Ureter (tissue), 1 donor: Measurements from ENCODE around the gene ALK. TPM values are rescaled to one million over a fixed set of nuclear protein-coding genes. Genes with fewer than 3 reads are reported as not detected.

ENCODE experiments used
- DNase-seq: peaks from one replicate; pipeline ENCODE4 v3.0.0-alpha.2; 2020; ENCODE audit warnings: low spot score
- total RNA-seq: library from RNA; stranded (reverse); gene quantifications from one replicate; pipeline ENCODE4 v1.2.4, GENCODE V29; 2023
- donor health status: DM: yes; HTN: yes; CAD: no.

The ALK gene
- total RNA-seq, 1 donor from 2014 or later: 0.36 TPM

DNA sequence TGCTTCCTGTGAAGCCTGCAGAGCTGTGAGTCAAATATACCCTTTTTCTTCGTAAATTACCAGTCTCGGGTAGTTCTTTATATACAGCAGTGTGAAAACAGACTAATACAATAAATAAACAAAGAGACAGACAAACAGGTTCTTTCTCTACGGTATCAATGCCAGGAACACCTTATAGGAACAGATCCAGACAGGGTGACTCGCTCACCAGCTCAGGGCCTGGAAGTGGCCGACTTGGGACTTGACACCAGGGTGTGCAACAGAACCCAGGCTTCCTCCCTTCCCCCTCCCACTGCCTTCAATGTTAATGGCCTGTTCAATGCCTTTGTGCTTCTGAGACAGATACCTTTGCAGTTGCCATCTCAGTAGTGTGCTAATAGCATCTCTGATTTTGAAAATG is 309.5 kb downstream of the ALK start:
- DNase-seq: no peak

DNA sequence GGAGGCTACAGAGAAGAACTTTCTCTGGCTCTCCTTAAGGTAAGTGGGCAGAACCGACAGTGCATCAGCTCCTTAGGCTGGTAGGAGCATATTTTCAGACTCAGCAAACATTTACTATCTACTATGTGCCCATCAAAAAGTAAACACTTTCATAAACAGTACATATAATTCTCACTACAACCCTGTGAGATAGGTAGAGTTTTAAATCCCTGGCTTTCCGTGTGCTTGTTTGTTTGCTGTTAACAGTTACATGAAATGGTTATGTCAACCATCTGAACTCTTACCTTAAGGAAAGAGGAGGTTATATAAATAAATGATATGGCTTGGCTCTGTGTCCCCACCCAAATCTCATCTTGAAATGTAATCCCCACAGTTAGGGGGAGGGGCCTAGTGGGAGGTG is 310.1 kb downstream of the ALK start:
- DNase-seq: no peak

- DNase-seq: no peak
Measured at GRCh38 chr2:29610569-29610968, 310.8 kb downstream of the ALK start.

DNA sequence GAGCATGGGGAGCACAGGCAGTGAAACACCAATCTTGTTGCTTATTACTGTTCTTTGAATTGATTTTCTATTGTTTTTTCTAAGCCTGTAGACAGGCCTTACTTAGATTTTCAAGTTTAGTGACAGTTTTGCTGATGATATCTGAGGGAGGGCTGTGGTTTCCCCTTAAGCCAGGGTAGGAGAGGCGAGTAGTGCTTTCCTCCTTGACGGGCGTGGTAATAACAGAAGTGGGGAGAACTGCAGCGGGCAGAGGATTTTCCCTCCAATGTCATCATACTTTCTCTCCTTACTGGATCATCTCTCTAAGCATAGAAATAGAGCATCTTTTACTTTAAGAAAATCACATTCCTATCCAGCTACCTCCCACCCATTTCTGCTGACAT is 314.4 kb downstream of the ALK start:
- no peak for DNase-seq

GRCh38 chr2:29606104-29607037 is 315.0 kb downstream of the ALK start:
- no peak for DNase-seq

- no peak for DNase-seq
Measured at GRCh38 chr2:29603341-29603740, 318.0 kb downstream of the ALK start.

DNA sequence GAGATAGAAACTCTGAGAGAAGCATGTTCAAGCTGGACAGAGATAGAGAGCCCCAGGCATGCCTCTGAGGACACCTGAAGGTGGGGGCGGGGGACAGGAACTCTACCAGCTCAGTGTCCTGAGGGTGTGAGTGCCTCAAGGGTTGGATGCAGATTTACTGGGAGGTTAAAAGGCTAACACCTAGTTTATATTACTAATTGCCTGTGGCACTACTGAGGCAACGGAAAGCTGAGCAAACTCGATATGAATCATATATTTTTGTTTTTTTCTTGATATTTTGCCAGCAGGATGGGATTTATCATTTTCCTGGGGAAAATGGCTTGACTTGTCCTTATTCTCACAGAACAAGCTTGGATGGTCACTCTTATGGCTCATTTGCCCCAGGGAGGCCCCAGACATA is 319.5 kb downstream of the ALK start:
- no peak for DNase-seq

DNA sequence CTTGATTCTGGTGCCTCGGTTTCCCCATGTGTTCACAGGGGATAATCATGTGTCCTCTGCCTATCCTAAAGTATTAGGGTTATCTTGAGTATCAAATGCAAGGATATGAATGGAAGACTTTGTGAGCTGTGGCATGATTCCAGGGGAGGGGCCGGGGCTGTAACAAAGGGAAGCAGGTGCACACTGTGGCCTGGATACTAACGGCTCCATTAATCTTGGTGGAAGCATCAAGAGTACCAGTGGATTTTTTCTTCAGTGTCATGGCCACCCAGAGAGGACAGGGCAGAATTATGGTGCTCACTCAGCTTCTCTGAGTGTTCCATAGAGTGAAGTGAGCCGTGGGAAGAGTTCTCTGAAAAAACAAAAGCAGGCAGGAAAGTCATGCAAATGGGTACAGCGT is 320.1 kb downstream of the ALK start:
- no peak for DNase-seq

- DNase-seq: no peak
Measured at GRCh38 chr2:29599946-29600345, 321.4 kb downstream of the ALK start.

DNA sequence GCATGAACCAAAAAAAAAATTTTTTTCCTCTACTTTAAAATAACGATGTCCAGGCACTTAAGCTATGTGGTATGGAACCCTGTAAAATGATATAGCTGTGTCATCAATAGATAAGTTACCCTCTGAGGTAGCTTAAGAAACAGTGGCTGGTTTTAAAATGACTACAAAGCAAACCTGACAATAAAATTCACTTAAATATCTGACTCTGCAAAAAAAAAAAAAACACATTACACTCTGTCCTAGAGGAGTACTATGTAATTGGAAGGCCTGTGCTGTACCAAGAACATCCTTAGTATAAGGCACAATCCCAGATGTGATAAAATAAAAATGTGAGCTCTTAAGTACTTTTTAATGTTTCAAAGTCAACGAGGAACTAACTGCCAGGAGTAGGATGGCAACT is 322.4 kb downstream of the ALK start:
- no peak for DNase-seq

GRCh38 chr2:29597035-29597434 is 324.4 kb downstream of the ALK start:
- DNase-seq: no peak

DNA sequence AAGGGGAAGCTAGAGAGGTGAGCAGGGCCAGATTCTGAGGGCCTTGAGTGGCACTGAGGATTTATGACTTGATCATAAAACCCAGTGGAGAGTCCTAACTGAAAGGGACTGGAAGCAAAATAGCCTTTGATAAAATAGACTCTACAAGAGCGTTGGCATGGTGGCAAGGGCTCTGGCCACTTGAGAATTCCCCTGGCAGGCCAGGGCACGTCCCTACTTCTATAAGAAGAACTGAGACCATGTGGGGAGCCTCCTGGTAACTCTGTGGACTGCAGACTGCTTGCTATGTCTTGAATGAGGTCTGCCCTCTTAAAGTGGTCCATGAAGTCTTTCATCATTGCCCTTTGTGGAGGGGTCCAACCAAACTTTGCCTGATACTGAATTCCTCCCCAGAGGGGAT is 324.8 kb downstream of the ALK start:
- no peak for DNase-seq

- no peak for DNase-seq
Measured at GRCh38 chr2:29591600-29591999, 329.8 kb downstream of the ALK start.

- no peak for DNase-seq
Measured at GRCh38 chr2:29590211-29590610, 331.2 kb downstream of the ALK start.

DNA sequence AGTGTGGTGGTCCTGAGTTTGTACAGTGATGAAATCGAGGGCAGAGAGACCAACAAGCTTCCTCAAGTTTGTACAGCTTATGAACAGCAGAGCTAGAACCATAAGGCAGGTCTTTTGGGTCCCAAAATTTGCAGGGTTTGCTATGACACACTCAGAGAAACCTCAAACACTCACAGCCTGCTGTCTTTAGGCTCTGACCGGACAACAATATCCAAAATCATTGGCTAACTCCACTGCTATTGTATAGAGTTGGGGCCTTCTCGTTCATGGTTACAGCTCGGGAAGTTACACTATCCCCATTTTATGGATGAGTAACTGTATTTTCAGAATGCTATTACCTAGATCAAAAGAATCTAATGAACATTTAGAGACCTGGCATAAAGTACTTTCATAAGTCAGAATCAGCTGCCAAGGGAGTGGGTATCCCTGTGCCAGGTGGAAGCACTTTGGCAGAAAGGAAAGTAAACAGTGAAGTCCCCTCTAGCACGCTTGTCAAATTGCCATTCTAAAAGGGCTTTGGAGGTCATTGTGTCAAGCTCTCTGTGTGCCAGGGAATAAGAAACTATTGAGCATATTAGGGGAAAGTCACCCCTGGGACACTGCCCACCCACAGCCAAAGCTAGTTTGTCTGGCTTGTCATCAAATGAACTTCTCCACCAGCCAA is 331.8 kb downstream of the ALK start:
- no peak for DNase-seq

DNA sequence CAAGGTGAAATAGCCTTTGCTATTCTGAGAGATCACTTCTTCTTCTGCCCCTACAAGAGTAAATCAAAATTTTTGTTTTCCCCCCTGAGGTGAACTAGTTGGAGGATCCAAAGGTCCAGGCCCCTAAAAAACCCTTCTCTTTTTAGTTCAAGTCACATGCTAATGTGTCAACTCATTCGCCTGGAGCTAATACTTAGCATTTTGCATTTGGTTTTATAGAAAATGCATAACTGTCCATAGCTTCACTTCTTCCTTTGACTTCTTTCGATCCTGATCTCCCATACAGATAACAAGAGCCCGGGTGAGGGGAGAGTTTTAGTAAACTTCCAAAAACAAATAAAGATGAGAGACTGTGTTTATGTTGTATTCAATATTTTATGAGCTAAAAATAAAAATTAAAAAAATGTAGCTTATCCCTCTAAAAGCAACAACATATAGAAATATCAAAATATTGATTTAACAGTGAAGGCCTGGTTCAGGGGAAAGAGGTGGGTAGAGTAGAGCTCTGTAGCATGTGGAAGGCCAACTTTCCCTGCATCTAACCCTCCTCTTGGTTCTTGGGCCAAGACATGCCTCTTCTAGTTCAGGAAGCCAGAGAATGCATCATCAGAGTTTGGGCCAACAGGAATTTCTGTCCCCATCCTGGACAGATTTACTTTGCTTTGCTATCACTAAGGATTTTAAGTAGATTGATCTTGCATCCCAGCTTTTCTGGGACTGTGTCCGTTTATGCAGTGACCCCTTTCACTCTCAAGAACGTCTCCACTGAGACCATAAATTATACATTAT is 333.8 kb downstream of the ALK start:
- no peak for DNase-seq

DNA sequence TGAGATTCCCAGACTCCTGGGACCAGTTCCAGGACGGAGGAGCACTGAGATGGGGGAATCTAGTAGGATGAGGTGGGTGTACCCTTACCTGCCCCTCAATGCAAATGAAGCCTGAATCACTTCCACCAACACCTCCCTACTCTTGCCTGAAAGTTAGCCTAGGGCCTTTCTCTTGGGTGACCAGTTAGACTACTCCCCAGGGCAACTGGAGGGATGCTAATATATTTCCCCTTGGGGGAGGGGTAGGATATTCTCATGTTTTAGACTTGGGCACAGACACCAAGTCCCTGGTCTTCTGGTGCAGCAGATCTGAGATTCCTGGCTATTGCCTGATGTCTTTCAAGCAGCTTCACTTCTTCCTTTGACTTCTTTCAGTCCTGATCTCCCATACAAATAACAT is 334.5 kb downstream of the ALK start:
- no peak for DNase-seq

DNA sequence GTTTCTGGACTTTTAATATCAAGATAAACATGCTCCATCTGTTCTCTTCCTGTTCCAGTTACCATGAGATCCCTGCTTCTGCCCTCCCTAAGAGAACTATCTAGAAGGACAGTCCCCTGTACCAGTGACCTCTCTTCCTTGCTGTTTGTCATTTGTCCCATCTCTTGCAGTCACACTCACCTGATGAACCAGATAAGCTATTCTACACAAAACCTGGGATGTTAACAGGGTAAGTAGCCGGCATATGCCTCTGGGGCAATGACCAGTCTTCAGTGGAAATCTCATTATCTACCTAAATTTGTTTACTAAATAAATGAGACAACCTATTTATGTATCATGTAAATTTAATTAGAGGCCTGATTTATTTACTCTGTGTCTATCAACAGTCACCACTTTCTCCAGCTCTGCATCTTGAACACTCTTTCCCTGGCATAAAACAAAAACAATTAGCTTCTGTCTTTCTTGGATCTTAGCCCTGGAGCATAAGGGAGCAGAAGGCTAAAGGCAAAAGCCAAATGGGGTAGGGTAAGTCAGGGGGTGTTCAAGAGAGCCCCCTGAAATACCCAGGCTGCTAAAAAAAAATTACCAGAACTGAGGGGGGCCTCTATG is 337.7 kb downstream of the ALK start:
- no peak for DNase-seq

- no peak for DNase-seq
Measured at GRCh38 chr2:29583104-29583503, 338.3 kb downstream of the ALK start.

GRCh38 chr2:29582062-29582461 is 339.3 kb downstream of the ALK start:
- DNase-seq: no peak

DNA sequence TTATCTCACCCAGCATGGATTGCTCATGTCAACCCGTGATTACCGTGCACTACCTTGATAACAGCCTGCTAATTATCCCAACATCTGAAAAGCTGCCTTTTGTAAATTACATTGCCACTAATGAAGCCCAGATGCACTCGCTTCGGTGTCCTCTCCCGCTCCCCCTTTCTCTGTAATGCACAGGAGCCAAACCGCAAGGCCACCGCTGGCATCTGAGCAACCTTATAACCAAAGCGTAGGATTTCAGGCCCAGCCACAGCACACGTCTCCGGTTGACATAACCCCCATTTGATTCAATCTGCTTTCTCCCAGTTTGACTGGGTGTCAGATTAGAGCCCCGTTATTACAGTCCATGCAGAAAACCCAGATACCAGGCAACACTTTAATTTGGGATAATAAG is 341.2 kb downstream of the ALK start:
- no peak for DNase-seq
